ENCODE measurements around the gene PROSER1. TPM values are rescaled to one million over a fixed set of nuclear protein-coding genes. Genes with fewer than 3 reads are reported as not detected.

Gene PROSER1
- total RNA-seq, 4 donors from 2014 or later, result 22.3 to 38.4 (median 23.5) TPM

GRCh38 chr13:38979891-38980749 lies 57.8 kb downstream of the PROSER1 start:
- Histone ChIP-seq H3K4me1 (no peaks in the 10 kb centered on the region), H3K9me3 (peaks cover 0 to 18% (median 0%) of the 10 kb centered on the region in 4 donors), H3K27ac (no peak overlapping the region), H3K4me3 (no peak overlapping the region), H3K27me3 (no peaks in the 10 kb centered on the region), H3K36me3 (no peaks in the 10 kb centered on the region)
- TF ChIP-seq CTCF (IDR thresholded peaks at IDR 0.05) (no peak), EP300 (IDR thresholded peaks at IDR 0.05) (peak in 1 of 2 donors; percentile 56)
- 19 to 32% methylated on average over 9 of the region's 9 CpGs for WGBS, 2 donors
- peak; percentile 22 to 48 for DNase-seq (ENCODE audit: low spot score in 2 of 2)

GRCh38 chr13:38970380-38971051 lies 67.4 kb downstream of the PROSER1 start:
- no peak for DNase-seq (ENCODE audit: low spot score in 2 of 2)
- TF ChIP-seq CTCF (IDR thresholded peaks at IDR 0.05) (no peak), POLR2A (IDR thresholded peaks at IDR 0.05) (no peak), EP300 (IDR thresholded peaks at IDR 0.05) (no peak)
- Histone ChIP-seq H3K27me3 (no peaks in the 10 kb centered on the region), H3K27ac (no peak overlapping the region), H3K9me3 (no peaks in the 10 kb centered on the region), H3K4me1 (no peaks in the 10 kb centered on the region), H3K36me3 (no peaks in the 10 kb centered on the region), H3K4me3 (no peak overlapping the region)
- WGBS, 2 donors, result 87 to 89% methylated on average over 4 of the region's 4 CpGs

- no peak for TF ChIP-seq EP300 (IDR thresholded peaks at IDR 0.05)
- Histone ChIP-seq H3K27me3 (no peaks in the 10 kb centered on the region), H3K4me3 (no peak overlapping the region), H3K9me3 (no peaks in the 10 kb centered on the region), H3K27ac (no peak overlapping the region), H3K4me1 (no peaks in the 10 kb centered on the region), H3K36me3 (no peaks in the 10 kb centered on the region)
- WGBS, 2 donors, result 65 to 66% methylated on average over 2 of the region's 2 CpGs
- DNase-seq (ENCODE audit: low spot score in 2 of 2), result no peak
Measured at GRCh38 chr13:38969187-38969586, 68.7 kb downstream of the PROSER1 start.

GRCh38 chr13:38967446-38967845 lies 70.4 kb downstream of the PROSER1 start:
- Histone ChIP-seq H3K4me1 (no peaks in the 10 kb centered on the region), H3K9me3 (no peaks in the 10 kb centered on the region), H3K36me3 (no peaks in the 10 kb centered on the region), H3K27ac (no peak overlapping the region), H3K27me3 (no peaks in the 10 kb centered on the region), H3K4me3 (no peak overlapping the region)
- TF ChIP-seq EP300 (IDR thresholded peaks at IDR 0.05), result no peak
- TF ChIP-seq CTCF (IDR thresholded peaks at IDR 0.05), result no peak
- no peak for TF ChIP-seq POLR2A (IDR thresholded peaks at IDR 0.05)
- 70 to 81% methylated on average over 2 of the region's 2 CpGs for WGBS, 2 donors
- DNase-seq (ENCODE audit: low spot score in 2 of 2), result no peak

- no peaks in the 10 kb centered on the region for H3K36me3 ChIP-seq
- no peak for TF ChIP-seq POLR2A (IDR thresholded peaks at IDR 0.05)
- no peak for TF ChIP-seq EP300 (IDR thresholded peaks at IDR 0.05)
- no peak for TF ChIP-seq CTCF (IDR thresholded peaks at IDR 0.05)
- no peaks in the 10 kb centered on the region for H3K4me1 ChIP-seq
- DNase-seq (ENCODE audit: low spot score in 2 of 2), result no peak
- no peaks in the 10 kb centered on the region for H3K27me3 ChIP-seq
- no peak overlapping the region for H3K4me3 ChIP-seq
- WGBS, 2 donors, result 81 to 86% methylated on average over 4 of the region's 4 CpGs
- H3K9me3 ChIP-seq, result no peaks in the 10 kb centered on the region
- no peak overlapping the region for H3K27ac ChIP-seq
Measured at GRCh38 chr13:38965281-38965680, 72.6 kb downstream of the PROSER1 start.

Data from tibial nerve (tissue), 4 donors.